DND-41 (cell line): ENCODE results near the gene SOX6.

Experiments used
- ATAC-seq: fragments of 200-7000 bp; cut with Tn5 transposase; 3 replicates; pipeline ENCODE4 v1.9.1; 2021; ENCODE audit warnings: low read depth; ENCODE audit not compliant: insufficient read depth
- DNase-seq: peaks from one replicate; pipeline ENCODE4 v3.0.0-alpha.2; 2020
- H2AFZ ChIP-seq: 2 replicates; pipeline ENCODE4 v1.6.0; 2012; ENCODE audit warnings: low read depth, low read length
- H3K27ac ChIP-seq: 2 replicates; pipeline ENCODE4 v1.5.1; 2012; ENCODE audit warnings: low read length, inconsistent platforms
- H3K27me3 ChIP-seq: fragments of 200-600 bp; sonication (generic); 2 replicates; pipeline ENCODE4 v1.6.0; 2012; ENCODE audit warnings: low read length, mild to moderate bottlenecking, inconsistent platforms; ENCODE audit not compliant: insufficient read depth, poor library complexity
- H3K36me3 ChIP-seq: 2 replicates; pipeline ENCODE4 v1.5.1; 2012; ENCODE audit warnings: low read length, inconsistent platforms; ENCODE audit not compliant: insufficient read depth
- H3K4me1 ChIP-seq: 2 replicates; pipeline ENCODE4 v1.5.1; 2012; ENCODE audit warnings: mild to moderate bottlenecking, low read length; ENCODE audit not compliant: insufficient read depth
- H3K4me2 ChIP-seq: 2 replicates; pipeline ENCODE4 v1.6.0; 2012; ENCODE audit warnings: mild to moderate bottlenecking, moderate library complexity, low read length, inconsistent platforms; ENCODE audit not compliant: insufficient read depth
- H3K4me3 ChIP-seq, 2 experiments: fragments of 200-600 bp in 1 of 2; shearing (Covaris generic) in 1 of 2; 2 replicates each; pipeline ENCODE4 v1.5.1; 2012 to 2016; ENCODE audit warnings: inconsistent platforms in 2 of 2, low read length in 2 of 2, mild to moderate bottlenecking in 2 of 2, low read depth in 1 of 2, moderate library complexity in 1 of 2
- H3K79me2 ChIP-seq: 2 replicates; pipeline ENCODE4 v1.6.0; 2012; ENCODE audit warnings: low read length, inconsistent platforms; ENCODE audit not compliant: insufficient read depth
- H3K9ac ChIP-seq: 2 replicates; pipeline ENCODE4 v1.6.0; 2012; ENCODE audit warnings: low read depth, mild to moderate bottlenecking, inconsistent platforms, low read length, moderate library complexity
- H3K9me3 ChIP-seq: 2 replicates; pipeline ENCODE4 v1.5.1; 2012; ENCODE audit warnings: low read length, moderate library complexity, mild to moderate bottlenecking, inconsistent platforms; ENCODE audit not compliant: insufficient read depth, severe bottlenecking
- H4K20me1 ChIP-seq: 2 replicates; pipeline ENCODE4 v1.6.0; 2012; ENCODE audit warnings: low read length; ENCODE audit not compliant: insufficient read depth
- EZH2 ChIP-seq: IDR thresholded peaks from 3 replicates; pipeline ENCODE4 v1.6.1; 2012; ENCODE audit warnings: borderline replicate concordance, low read depth, mild to moderate bottlenecking, moderate library complexity, low read length, inconsistent platforms; ENCODE audit not compliant: severe bottlenecking
- TF ChIP-seq, protein P1 (sequence below): IDR thresholded peaks from 2 replicates; pipeline ENCODE4 v1.5.1; 2012; ENCODE audit warnings: borderline replicate concordance, low read length, moderate library complexity, mild to moderate bottlenecking; ENCODE audit not compliant: poor library complexity, severe bottlenecking; ENCODE audit errors: extremely low read depth

The SOX6 gene

DNA sequence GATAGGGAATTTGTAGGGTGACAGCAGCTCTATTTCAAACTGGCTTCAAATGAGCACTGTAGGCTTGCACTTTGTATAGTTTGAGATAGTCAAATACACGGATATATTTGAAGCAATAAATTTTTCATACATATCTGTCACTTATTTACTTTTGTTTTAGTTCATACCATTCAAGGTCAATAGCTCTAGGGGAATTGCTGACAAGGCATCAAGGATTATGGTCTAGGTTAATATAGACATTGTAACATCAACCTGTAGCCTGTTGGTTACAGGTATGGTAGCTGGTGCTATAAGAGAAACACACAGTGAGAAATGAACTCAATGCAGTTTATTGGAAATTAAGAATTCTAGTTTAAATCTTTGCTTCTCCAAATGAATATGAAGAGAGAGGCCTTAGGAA, 267.6 kb downstream of the SOX6 start:
- Histone ChIP-seq H3K27ac (no peak overlapping the region), H3K4me1 (no peaks in the 10 kb centered on the region), H3K79me2 (no peaks in the 10 kb centered on the region), H4K20me1 (no peaks in the 10 kb centered on the region), H2AFZ (no peak overlapping the region), H3K36me3 (no peaks in the 10 kb centered on the region), H3K4me2 (no peak overlapping the region), H3K9ac (no peak overlapping the region), H3K27me3 (peaks cover 3% of the 10 kb centered on the region), H3K9me3 (no peaks in the 10 kb centered on the region), H3K4me3 (no peak overlapping the region)
- no peak for DNase-seq
- no peak for TF ChIP-seq EZH2
- TF ChIP-seq, protein P1, sequence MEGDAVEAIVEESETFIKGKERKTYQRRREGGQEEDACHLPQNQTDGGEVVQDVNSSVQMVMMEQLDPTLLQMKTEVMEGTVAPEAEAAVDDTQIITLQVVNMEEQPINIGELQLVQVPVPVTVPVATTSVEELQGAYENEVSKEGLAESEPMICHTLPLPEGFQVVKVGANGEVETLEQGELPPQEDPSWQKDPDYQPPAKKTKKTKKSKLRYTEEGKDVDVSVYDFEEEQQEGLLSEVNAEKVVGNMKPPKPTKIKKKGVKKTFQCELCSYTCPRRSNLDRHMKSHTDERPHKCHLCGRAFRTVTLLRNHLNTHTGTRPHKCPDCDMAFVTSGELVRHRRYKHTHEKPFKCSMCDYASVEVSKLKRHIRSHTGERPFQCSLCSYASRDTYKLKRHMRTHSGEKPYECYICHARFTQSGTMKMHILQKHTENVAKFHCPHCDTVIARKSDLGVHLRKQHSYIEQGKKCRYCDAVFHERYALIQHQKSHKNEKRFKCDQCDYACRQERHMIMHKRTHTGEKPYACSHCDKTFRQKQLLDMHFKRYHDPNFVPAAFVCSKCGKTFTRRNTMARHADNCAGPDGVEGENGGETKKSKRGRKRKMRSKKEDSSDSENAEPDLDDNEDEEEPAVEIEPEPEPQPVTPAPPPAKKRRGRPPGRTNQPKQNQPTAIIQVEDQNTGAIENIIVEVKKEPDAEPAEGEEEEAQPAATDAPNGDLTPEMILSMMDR: no peak
- no peak for ATAC-seq

DNA sequence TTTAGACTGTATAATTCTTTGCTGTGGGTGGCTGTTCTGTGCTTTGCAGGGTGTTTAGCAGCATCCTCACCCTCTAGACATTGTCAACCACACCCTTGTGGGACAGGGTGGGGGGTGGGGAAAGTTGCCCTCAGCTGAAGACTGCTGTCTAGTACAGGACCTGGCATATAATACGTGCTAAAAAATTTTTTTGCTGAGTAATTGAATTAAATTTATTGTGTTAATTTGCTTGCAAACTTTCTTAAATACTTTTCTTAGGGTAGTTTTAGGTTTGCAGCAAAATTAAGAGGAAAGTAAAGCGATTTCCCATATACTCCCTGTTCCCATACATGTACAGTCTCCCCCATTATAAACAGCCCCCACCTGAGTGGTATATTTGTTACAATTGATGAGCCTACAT, 268.5 kb downstream of the SOX6 start:
- no peak for DNase-seq

DNA sequence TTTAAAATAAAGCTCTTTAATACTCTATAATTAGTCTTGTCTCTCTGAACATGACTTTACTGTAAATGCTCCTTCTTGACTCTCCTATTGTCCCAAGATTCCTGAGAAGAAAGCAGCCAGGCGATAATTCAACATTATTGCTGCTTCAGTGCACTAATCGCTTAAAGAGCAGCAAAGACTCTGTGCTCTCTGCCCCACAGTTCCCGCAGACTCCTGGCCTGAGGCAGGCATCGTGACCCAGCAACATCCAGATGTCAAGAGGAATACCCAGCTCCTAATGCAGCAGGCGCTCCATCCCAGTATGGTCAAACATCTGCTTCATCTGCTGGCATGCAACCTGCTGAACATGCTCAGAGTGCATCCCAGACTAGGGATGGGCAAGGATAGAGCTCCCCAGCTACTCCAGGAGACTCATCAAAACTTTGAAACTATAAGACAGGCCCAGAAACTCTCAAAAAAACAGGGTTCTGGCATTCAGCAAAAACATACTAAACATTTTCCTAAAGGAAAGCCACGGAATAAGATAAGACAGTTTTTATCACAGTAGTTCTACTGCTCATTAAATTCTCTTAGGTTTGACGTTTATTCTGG, 270.0 kb downstream of the SOX6 start:
- Histone ChIP-seq H3K36me3 (no peaks in the 10 kb centered on the region), H2AFZ (no peak overlapping the region), H4K20me1 (no peaks in the 10 kb centered on the region), H3K4me2 (no peak overlapping the region), H3K9ac (no peak overlapping the region), H3K9me3 (no peaks in the 10 kb centered on the region), H3K4me1 (no peaks in the 10 kb centered on the region), H3K79me2 (no peaks in the 10 kb centered on the region), H3K27me3 (peaks cover 3% of the 10 kb centered on the region), H3K27ac (no peak overlapping the region), H3K4me3 (no peak overlapping the region)
- no peak for ATAC-seq
- DNase-seq: no peak
- TF ChIP-seq EZH2: no peak
- TF ChIP-seq, protein P1: no peak

More for the DNA sequence above, 268.5 kb downstream of the SOX6 start:
- H3K27me3 ChIP-seq: peaks cover 3% of the 10 kb centered on the region
- H3K27ac ChIP-seq: no peak overlapping the region
- no peak overlapping the region for H3K9ac ChIP-seq
- no peaks in the 10 kb centered on the region for H4K20me1 ChIP-seq
- no peak for ATAC-seq
- H3K9me3 ChIP-seq: no peaks in the 10 kb centered on the region
- H3K79me2 ChIP-seq: no peaks in the 10 kb centered on the region
- H3K4me1 ChIP-seq: no peaks in the 10 kb centered on the region
- H3K4me3 ChIP-seq: no peak overlapping the region
- TF ChIP-seq EZH2: no peak
- TF ChIP-seq, protein P1: no peak
- no peak overlapping the region for H2AFZ ChIP-seq
- H3K36me3 ChIP-seq: no peaks in the 10 kb centered on the region
- no peak overlapping the region for H3K4me2 ChIP-seq
